Measurements from ENCODE around the gene AKAP13. TPM values are rescaled to one million over a fixed set of nuclear protein-coding genes. Genes with fewer than 3 reads are reported as not detected.

Gene AKAP13
- total and polyA plus RNA-seq, 2 of the 13 experiments (the other 11 are each of a cell fraction or from before 2014, with no cell fraction given), result 6.7 to 27.1 TPM

DNA sequence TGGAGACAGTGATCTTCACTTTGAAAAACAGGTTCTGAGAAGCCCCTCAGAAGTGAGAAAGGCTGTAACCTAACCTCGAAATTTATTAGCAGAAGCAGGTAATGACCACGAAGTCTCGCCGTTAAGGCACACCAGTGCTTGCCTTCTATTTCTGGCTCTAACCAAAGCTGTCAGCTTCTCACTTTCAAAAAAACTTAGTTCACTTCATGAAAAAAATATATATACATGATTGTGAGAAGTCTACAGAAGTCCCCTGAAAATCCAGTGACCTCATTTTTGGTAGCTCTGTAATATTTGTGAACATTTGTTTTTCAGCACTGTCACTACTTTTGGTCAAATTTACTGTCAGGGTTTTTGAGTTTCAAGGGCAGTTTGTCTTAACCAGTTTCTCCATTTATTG lies 19.1 kb upstream of the AKAP13 start:
- Histone ChIP-seq H3K79me2 (ENCODE audit: insufficient read depth, low read length) (no peaks in the 10 kb centered on the region), H3K27ac (ENCODE audit: extremely low read length, insufficient read depth, low read length) (no peak overlapping the region), H3K4me2 (ENCODE audit: low read depth, low read length) (no peak overlapping the region), H3K4me3 (replicated peaks in 1 of 3; ENCODE audit: insufficient read depth in 1 of 3, low read depth in 2 of 3, low read length in 3 of 3) (no peak overlapping the region), H3K4me1 (ENCODE audit: insufficient read depth, low read length) (no peaks in the 10 kb centered on the region), H2AFZ (ENCODE audit: low read length) (no peak overlapping the region), H3K36me3 (replicated peaks in 1 of 2; ENCODE audit: control insufficient read depth in 1 of 2, insufficient read depth in 2 of 2, low read length in 2 of 2) (no peaks in the 10 kb centered on the region), H3K9ac (ENCODE audit: insufficient read depth, low read depth, low read length) (no peak overlapping the region), H4K20me1 (ENCODE audit: insufficient read depth, low read length) (no peaks in the 10 kb centered on the region), H3K27me3 (ENCODE audit: control insufficient read depth in 1 of 2, insufficient read depth in 2 of 2, low read length in 2 of 2) (peaks cover 0 to under 1% of the 10 kb centered on the region in 2 experiments; a peak in 2 of 5 replicates), H3K9me3 (ENCODE audit: low read length) (no peaks in the 10 kb centered on the region)
- POLR2A ChIA-PET, result no interaction called here
- no peak for ATAC-seq
- intact Hi-C loops (cut with micrococcal nuclease; ENCODE audit: unreplicated experiment), result no loop called here
- BruUV-seq (replicated peaks), result no TSS peak
- no peak for FAIRE-seq
- TF ChIP-seq RBM39 (IDR thresholded peaks at IDR 0.05; ENCODE audit: low read depth, low read length, poor library complexity, severe bottlenecking) (no peak), SIN3B (IDR thresholded peaks at IDR 0.05; ENCODE audit: low read length) (no peak), ZNF660 (CRISPR knock-in tag; IDR thresholded peaks at IDR 0.05; ENCODE audit: borderline replicate concordance, low read depth) (no peak)
- TF ChIP-seq, protein P1, sequence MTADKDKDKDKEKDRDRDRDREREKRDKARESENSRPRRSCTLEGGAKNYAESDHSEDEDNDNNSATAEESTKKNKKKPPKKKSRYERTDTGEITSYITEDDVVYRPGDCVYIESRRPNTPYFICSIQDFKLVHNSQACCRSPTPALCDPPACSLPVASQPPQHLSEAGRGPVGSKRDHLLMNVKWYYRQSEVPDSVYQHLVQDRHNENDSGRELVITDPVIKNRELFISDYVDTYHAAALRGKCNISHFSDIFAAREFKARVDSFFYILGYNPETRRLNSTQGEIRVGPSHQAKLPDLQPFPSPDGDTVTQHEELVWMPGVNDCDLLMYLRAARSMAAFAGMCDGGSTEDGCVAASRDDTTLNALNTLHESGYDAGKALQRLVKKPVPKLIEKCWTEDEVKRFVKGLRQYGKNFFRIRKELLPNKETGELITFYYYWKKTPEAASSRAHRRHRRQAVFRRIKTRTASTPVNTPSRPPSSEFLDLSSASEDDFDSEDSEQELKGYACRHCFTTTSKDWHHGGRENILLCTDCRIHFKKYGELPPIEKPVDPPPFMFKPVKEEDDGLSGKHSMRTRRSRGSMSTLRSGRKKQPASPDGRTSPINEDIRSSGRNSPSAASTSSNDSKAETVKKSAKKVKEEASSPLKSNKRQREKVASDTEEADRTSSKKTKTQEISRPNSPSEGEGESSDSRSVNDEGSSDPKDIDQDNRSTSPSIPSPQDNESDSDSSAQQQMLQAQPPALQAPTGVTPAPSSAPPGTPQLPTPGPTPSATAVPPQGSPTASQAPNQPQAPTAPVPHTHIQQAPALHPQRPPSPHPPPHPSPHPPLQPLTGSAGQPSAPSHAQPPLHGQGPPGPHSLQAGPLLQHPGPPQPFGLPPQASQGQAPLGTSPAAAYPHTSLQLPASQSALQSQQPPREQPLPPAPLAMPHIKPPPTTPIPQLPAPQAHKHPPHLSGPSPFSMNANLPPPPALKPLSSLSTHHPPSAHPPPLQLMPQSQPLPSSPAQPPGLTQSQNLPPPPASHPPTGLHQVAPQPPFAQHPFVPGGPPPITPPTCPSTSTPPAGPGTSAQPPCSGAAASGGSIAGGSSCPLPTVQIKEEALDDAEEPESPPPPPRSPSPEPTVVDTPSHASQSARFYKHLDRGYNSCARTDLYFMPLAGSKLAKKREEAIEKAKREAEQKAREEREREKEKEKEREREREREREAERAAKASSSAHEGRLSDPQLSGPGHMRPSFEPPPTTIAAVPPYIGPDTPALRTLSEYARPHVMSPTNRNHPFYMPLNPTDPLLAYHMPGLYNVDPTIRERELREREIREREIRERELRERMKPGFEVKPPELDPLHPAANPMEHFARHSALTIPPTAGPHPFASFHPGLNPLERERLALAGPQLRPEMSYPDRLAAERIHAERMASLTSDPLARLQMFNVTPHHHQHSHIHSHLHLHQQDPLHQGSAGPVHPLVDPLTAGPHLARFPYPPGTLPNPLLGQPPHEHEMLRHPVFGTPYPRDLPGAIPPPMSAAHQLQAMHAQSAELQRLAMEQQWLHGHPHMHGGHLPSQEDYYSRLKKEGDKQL (CRISPR knock-in tag; IDR thresholded peaks at IDR 0.05; ENCODE audit: low read depth), result no peak
- in situ Hi-C loops (cut with HindIII; ENCODE audit: extremely low pct_ligation_motif_present, low pct_unique_long_range_greater_than_20kb), result no loop called here
- 68% methylated on average over 4 of the region's 4 CpGs for WGBS (ENCODE audit: low lambda C conversion rate)
- no peak for DNase-seq (ENCODE audit: low spot score)
- CTCF ChIA-PET (ENCODE audit: low intra/inter-chr PET ratio, low total read pairs), result no interaction called here
